Fibroblast of the aortic adventitia (primary cell): ENCODE measurements around the gene MAGOHB. TPM values are rescaled to one million over a fixed set of nuclear protein-coding genes. Genes with fewer than 3 reads are reported as not detected.
A peak's percentile ranks its signal among the peaks of the same experiment; 100 is the strongest.

Experiments used
- DNase-seq: peaks from one replicate; pipeline ENCODE4 v3.0.0-alpha.2; 2010; ENCODE audit warnings: low read depth
- H3K4me3 ChIP-seq: 2 replicates; pipeline ENCODE4 v1.5.1; 2011; ENCODE audit warnings: low read depth, mild to moderate bottlenecking, control low read depth, low read length, moderate library complexity
- total RNA-seq: library from RNA; depleted of rRNA; stranded (reverse); fragments of >200 nt; gene quantifications from 2 replicates; pipeline ENCODE4 v1.2.3, GENCODE V29; 2012; ENCODE audit warnings: low replicate concordance
- TF ChIP-seq, protein P1 (sequence below): IDR thresholded peaks from 2 replicates; pipeline ENCODE4 v1.5.1; 2011; ENCODE audit warnings: mild to moderate bottlenecking, low read length, control low read depth, inconsistent platforms; ENCODE audit not compliant: insufficient read depth

The MAGOHB gene
- total RNA-seq, 1 donor, result 31.7 TPM

DNA sequence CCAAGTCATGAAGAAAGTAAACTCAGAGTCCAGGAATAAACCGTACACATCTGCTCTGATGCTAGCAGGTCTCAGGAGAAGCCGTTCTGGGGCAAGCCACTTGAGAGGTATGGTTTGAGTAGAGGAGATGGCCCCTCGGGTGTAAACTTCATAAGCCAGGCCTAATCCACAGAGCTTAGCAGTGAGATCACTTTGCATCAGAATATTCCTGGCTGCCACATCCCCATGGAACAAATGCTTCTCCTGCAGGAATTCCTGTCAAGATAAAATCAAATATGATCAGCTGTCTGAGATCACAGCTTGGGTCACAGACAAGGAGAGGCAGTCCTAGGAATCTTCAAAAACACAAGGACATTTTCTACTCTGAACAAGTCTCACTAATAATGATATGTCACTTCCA is 11.2 kb upstream of the MAGOHB start:
- no peak for DNase-seq
- TF ChIP-seq, protein P1, sequence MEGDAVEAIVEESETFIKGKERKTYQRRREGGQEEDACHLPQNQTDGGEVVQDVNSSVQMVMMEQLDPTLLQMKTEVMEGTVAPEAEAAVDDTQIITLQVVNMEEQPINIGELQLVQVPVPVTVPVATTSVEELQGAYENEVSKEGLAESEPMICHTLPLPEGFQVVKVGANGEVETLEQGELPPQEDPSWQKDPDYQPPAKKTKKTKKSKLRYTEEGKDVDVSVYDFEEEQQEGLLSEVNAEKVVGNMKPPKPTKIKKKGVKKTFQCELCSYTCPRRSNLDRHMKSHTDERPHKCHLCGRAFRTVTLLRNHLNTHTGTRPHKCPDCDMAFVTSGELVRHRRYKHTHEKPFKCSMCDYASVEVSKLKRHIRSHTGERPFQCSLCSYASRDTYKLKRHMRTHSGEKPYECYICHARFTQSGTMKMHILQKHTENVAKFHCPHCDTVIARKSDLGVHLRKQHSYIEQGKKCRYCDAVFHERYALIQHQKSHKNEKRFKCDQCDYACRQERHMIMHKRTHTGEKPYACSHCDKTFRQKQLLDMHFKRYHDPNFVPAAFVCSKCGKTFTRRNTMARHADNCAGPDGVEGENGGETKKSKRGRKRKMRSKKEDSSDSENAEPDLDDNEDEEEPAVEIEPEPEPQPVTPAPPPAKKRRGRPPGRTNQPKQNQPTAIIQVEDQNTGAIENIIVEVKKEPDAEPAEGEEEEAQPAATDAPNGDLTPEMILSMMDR, result no peak
- no peak overlapping the region for H3K4me3 ChIP-seq

DNA sequence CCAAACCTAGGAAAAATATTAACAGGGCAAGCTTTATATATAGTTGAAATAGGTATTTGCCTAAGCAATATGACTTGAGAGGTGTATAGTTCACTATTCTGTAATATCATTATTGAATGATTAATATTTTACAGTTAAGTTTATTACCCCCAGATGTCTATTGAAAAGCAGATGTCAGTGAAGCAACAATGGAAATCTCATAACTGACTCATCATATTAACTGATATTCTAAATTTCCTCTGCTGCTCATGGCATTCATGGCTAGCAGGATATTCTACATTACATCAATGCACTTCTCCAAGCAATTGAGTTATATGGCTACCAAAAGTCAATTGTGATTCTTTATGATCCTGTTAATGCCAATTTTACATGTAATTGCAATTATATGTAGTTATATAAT is 9.7 kb upstream of the MAGOHB start:
- no peak overlapping the region for H3K4me3 ChIP-seq
- TF ChIP-seq, protein P1, result no peak
- no peak for DNase-seq

DNA sequence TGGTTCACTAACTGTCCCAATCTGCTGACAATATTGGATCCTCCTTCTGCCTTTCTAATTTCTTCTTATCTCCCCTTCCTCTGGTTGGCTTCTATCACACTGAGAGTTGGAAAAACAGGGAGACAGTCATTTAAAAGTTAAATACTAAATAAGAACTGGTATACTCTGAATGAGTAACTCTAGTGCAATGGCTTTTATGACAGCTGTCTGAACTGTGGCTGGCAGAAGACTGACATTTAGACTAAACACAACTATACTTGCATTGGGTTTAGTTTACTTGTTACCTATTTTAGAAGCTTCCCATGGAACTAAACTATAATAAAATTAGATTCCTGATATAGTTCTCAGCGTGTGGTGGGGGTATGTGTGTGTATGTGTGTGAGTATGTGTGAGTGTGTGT is 7.9 kb upstream of the MAGOHB start:
- no peak for DNase-seq
- TF ChIP-seq, protein P1, result no peak
- H3K4me3 ChIP-seq, result no peak overlapping the region

DNA sequence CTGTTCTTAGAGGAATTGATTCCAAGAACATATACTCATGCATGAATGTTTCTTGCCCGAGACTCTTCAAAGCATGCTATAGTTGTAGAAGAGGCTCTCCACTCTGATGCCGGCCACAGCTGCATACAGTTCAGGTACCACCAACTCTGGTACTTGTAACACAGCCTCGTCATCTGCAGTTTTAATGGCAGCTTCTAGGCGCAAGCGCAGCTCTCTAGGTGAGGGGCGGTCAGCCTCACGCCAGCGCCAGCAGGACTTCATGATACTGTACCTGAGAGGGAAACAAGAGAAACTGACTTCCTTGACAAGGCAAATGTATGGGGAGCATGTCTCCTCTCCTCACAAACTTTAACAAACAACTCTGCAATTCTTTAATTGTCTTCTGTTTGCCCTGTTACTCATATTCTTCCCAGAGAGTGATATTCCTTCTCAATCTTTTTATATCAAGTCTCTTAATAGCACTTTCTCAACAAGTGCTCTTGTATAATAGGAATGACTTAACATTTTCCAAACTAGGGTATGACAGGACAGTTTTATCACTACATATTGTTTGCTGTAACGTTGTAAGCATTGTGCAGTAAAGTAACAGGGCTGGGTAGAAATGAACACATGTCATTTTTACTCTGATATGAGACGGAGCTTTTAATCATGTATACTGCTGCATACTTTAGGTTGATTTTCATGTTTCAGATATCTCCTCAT is 6.8 kb upstream of the MAGOHB start:
- DNase-seq, result no peak
- H3K4me3 ChIP-seq, result no peak overlapping the region
- TF ChIP-seq, protein P1, result no peak

DNA sequence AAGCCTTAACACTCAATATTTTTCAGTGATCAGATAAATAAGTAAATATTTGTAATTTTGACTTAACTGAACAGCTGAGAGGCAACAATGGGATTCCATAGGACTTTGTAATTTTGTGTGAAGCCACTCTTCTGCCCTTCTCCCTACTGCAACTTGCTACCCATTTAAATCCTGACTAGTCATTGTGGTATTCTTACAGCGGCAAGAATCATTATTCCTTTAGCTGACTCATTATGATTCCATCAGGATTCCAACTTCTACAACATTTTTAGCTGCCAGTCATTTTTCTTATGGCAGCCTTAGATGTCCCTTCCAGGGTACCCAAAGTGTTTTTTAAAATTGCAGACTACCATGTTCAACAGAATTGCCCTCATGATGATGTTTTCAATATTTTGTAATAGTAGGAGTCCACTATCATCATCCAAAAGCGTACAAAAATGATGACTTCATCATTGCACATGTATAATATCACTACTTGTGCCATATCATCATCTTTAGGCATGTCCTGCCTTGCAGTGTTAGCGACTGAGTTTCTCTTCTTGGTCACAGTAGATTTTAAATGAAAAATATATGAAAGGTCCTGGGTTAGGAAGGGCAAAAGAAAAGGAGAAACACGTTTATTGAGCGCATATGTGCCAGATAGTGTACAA is 5.1 kb upstream of the MAGOHB start:
- peak; percentile 74 for DNase-seq

DNA sequence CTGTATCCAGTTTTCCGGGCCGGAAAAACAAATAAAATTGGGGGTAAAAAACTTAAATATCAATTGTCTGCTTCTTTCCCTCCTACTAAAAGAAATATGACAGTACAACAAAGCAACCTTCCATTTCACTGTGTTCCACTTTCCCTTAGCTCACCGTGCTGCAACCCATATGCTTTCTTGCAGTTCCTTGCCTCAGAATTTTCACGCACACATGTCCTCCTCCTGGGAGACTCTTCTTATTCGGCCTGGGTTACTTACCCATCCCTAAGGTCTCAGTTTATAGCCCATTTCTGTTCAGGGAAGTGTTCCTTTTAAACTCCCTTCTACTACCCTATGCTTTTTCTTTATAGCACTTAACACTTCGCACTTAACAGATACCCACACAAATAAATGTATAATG is 4.5 kb upstream of the MAGOHB start:
- no peak overlapping the region for H3K4me3 ChIP-seq
- TF ChIP-seq, protein P1, result no peak
- DNase-seq, result peak; percentile 8

More for the DNA sequence above, 5.1 kb upstream of the MAGOHB start:
- H3K4me3 ChIP-seq, result no peak overlapping the region
- TF ChIP-seq, protein P1, result no peak
